GM19397 (cell line): ENCODE data around the gene ZNF669.
"Not testable (repeated sequence)": the region's sequence is repeated elsewhere in the genome, so short reads cannot be mapped to it uniquely, and the experiment has no call there.

Experiments
- ATAC-seq: cut with Tn5 transposase; IDR thresholded peaks from one replicate; pipeline ENCODE4 v1.9.1; 2021; ENCODE audit warnings: mild to moderate bottlenecking, moderate library complexity; ENCODE audit not compliant: unreplicated experiment

The ZNF669 gene

DNA sequence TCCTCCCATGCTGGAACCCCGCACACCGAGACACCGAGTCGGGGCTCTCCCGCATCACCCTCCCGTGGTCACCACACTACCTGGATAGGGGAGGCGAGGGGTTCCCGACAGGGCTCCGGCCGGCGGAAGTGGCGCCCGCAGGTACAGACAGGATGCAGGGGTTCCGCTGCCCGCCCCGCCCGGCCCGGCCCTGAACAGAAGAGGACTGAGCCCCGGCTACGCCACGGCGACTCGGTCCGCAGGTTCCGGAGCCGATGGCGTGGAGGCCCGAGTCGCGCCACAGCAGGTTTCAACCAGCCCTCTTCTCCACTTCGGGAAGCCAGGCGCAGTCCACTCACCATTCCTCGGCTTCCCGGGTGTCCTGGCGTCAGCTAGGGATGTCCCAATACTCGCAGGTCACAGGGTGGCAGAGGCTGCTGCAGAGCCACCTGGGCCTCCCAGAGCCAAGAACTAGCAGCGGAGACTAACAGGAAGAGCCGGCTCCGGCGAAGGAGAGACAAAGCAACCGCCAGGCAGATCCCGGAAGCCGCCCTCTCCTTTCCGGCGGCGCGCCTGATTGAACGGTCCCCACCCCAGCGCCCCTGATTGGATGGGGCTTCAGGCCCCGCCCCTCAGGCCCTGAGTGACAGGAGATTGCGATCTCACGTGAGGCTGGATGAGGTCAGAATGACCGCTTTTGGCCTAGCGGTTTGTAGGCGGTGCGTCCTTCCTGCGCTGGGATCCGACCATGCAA, at the start of gene ZNF669:
Gene ZNF669 (minus strand): TSS at position 498 of the 733 bp plus-strand sequence. CDS start 157 bp downstream, at position 341.
- peak; percentile 99 for ATAC-seq

DNA sequence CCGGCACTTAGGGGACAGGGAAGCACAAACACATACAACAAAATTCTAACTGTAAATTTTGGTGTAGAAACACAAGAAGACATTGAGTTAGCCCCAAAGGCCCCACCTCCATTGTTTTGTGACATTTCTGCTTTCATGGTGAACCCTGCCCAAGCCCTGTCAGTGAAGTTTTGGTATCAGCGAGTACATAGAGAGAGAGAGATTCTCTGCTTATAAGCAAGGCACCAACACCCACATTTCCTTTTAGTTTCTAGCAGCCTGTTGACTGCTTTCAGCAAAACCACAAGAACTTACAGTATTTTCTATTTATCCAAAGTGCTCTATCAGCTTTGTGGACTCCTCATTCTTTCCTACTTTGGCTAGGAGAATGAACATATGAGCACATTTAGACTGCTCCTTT, 43.6 kb upstream of the ZNF669 start:
- no peak for ATAC-seq

DNA sequence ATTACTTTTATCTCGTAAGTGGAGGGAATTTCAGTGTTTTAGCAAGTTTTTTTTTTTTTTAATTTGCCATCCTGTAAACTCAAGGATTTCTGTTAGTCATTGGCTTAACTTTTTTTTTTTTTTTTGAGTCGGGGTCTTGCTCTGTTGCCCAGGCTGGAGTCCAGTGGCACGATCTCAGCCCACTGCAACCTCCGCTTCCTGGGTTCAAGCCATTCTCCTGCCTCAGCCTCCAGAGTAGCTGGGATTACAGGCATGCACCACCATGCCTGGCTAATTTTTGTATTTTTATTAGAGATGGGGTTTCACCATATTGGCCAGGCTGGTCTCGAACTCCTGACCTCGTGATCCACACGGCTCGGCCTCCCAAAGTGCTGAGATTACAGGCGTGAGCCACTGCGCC, 43.0 kb upstream of the ZNF669 start:
- ATAC-seq: not testable (repeated sequence)

DNA sequence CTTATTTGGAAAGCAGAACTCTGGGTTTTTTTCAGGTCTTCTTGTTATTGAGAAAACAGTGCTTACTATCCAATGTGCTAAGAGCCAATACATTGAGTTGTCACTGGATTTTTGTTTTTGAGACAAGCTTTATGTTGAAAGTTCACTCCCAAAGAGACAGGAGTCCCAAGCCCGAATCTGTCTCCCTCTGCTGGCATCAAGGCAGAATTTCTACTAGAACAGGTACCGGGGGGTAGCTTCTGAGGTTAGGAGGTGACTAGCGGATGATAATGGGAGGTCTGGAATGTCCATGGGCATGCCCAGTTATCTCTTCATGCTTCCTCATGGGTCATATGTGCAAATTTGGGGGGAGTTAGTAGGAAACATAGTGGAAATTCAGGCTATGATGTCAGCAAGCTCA, 42.5 kb upstream of the ZNF669 start:
- ATAC-seq: no peak

DNA sequence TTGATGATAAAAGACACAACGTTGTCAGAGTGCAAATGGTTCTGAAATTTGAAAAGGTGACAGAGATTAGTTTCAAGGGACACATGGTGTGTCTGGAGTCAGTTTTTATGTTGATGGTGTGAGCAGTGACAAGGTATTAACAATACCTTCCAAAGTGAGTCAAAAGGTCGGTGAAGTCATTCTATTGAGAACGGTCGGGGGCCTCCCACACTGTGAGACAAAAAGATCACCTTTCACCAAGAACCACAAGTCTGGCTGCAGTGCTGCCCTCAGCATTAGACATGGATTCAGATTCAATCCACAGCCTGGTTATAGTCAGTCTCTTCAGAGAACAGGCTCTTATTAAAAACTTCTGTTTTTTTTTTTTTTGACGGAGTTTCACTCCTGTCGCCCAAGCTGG, 41.1 kb upstream of the ZNF669 start:
- no peak for ATAC-seq

DNA sequence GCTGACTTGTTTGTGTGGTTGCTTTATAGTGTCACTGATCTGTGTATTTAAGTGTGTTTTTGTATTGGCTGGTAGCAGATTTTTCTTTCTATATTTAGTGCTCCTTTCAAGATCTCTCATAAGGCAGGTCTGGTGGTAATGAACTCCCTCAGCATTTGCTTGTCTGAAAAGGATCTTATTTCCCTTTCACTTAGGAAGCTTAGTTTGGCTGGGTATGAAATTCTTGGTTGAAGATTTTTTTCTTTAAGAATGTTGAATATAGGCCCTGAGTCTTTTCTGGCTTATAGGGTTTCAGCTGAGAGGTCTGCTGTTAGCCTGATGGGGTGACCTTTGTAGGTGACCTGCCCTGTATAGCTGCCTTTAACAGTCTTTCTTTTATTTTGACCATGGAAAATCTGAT, 35.4 kb upstream of the ZNF669 start:
- not testable (repeated sequence) for ATAC-seq

DNA sequence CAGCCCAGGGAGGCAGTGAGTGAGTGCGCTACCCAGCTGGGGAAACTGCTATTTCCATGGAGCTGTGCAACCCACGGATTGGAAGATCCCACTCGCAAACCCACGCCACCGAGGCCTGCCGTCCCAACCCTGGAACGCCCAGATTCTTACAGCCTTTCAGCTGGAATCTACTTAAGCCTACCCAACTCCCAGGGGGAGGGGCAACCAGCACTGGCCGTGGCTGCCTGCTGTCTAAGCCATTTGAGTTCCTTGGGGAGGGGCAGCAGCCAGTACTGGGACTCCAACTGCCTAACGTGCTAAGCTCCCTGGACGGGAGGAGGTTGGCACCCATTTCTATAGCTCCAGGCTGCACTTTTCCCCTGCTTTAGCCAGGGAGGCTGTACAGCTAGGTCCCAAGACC, 27.1 kb upstream of the ZNF669 start:
- ATAC-seq: no peak

DNA sequence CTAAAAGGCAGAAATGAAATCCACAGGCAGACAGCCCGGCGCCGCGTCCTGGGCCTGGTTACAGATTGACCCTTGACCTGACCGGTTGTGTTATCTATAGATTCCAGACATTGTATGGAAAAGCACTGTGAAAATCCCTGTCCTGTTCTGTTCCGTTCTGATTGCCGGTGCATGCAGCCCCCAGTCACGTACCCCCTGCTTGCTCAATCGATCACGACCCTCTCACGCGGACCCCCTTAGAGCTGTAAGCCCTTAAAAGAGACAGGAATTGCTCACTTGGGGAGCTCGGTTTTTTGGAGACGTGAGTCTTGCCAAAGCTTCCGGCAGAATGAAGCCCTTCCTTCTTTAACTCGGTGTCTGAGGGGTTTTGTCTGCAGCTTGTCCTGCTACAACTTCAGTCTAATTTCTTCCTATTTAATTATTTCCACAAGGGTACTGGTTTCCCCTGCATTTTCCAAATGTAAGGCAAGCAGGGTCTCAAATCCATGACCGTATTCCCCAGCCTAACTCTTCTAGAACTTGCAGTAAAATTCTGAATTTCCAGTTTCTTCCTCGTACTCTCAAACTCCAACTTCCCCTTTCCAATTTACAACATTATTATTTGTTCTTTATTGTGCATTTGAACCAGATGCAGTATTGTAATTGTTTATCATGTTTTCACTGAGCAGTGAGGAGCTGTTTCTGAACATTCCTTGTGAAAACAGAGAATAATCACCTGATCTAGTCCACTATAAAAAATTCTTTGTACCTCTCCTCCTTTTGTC, 23.5 kb upstream of the ZNF669 start:
- ATAC-seq: not testable (repeated sequence)

DNA sequence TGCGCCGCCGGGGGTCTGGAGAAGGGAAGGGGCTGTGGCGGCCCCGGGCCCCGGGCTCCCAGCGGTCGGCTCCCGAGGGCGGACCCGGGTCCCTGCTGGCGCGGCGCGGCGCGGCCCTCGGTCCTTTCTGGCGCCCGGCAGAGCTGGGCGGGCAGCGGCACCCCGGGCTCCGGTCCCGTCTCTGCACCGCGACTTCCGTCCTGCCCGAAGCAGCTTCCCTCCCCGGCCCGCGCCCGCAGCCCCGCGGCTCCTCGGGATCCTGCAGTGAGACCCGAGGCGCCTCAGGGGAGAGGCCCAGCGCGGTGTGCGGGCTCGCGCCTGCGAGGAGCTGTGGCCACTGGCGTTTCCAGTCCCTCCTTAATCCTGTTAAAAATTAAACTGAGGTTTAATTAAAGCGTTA, 22.4 kb upstream of the ZNF669 start:
- peak; percentile 57 for ATAC-seq

DNA sequence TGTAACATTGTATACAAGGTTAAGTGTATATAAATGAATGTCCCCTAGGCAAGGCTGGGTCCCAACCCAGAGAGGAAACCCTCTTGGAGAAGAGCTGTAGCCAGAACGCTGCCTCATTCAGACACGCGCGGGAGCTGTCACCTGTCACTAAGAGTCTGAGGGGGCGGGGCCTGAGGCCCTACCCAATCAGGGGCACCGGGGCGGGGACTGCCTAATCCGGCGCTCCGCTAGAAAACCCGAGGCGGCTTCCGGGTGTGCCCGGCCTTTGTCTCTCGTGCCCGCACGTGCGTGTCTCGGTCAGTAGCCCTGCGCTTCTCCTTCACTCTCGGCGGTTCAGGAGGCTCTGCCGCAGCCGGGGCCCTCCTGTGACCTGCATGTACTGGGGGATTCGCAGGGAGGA, 22.0 kb upstream of the ZNF669 start:
- ATAC-seq: peak; percentile 99

DNA sequence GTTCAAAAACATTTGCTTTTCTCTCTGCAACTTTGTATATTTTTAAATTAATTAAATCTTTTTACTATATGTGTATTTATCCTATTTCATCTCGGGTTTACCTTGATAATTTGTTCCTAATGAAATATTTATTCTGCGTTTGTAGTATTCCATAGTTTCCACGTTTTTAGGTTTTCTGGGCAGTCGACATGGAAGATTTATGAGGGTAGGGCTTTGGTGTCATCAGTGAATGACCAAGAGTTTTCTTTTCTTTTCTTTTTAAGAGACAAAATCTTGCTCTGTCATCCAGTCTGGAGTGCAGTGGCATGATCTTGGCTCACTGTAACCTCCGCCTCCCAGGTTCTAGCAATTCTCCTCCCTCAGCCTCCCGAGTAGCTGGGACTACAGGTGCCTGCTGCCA, 17.2 kb upstream of the ZNF669 start:
- ATAC-seq: no peak

DNA sequence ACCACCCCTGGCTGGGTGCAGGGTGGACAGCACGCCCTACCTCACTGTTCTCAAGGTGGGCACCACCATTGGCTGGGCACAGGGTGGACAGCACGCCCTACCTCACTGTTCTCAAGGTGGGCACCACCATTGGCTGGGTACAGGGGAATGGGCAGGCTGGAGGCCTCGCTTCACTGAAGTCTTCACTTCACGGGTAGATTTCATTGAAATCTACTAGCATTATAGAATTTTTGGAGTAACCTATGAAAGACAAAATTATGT, 16.2 kb upstream of the ZNF669 start:
- not testable (repeated sequence) for ATAC-seq

DNA sequence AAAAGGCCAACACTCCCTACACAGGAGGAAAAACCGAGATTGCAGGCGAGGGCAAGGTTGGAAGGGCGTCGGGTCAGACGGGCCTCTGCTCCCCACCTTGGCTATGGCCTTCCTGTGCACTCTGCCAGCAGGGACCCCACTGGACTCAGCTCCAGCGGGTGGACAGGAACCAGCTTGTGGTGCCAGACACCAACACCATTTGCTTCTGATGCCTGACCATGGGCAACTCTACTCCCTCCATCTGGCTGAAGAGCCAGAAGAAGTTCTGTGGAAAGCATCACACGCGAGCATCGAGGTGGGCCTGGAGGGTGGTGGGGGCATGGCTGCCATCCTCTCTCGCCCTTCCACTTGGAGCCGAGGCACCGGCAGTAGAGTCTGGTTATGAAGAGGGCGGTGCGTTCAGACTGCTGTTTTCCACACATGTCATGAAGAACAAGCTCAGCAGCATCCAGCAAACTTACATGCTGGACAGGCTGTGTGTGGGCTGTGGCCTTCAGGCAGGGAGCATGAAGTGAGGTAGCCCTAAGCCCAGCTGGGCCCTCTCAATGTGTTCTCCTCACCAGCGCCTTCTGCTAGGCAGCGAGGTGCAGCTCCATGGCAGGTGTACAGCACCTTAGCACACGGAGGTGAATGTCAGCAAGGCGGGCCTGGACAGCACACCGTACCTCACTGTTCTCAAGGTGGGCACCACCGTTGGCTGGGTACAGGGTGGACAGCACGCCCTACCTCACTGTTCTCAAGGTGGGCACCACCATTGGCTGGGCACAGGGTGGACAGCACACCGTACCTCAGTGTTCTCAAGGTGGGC, 15.6 kb upstream of the ZNF669 start:
- ATAC-seq: no peak

DNA sequence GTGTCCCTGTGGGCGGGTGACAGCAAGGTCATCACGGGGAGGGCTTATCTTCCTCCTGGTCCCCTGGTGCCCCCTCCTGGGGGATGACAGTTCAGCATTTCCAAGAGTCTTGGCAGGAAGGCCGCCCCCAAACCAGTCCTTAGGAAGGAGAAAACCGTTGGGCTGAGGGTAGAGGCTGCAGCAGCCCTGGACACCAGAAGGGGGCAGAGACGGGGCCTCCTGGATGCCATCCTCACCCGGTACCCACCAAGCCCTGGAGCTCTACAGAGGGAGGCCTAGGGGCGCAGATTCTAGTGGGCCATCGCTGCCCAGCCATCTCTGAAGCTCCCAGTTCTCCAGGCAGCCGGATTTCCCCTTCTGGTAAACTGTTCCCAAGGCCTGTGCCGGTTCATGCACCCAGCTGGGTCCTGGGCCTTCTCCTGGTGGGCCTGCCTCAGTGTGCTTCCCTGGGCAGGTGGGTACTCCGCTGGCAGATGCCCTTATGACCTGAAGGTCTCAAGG, 14.8 kb upstream of the ZNF669 start:
- ATAC-seq: no peak

DNA sequence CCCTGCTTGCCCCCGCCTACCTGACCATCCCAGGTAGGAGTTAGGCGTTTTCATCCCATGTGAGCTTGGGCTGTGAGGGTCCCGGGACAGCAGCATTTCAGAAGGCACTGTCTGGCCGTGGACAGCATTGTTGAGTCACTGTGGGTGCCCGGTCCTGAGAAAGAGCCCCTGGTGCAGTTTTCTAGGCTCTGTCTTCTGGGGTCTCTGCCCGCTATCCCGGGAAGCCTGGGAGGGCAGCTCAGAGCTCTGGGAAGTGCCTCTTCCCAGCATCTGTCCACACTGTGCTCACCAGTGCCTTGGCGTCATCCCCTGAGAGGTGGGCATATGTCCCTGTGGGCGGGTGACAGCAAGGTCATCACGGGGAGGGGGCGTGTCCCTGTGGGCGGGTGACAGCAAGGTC, 11.4 kb upstream of the ZNF669 start:
- no peak for ATAC-seq

DNA sequence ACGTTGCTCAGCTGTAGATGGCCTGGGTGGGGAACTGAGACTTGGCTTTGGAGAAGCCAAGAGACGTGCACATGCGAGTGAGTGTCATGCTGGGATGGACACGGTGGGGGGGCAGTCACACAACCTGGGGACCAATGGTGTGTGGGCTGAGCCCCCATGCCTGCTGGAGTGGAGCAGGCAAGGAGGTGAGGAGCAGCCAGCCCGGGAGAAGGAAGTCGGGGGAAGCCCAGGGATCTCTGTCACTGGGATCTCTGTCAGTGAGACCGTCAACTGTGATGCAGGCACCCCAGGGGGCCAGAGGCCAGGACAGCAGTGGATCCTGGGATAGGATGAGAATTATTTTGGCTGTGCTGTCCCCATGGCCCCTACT, 11.0 kb upstream of the ZNF669 start:
- no peak for ATAC-seq

DNA sequence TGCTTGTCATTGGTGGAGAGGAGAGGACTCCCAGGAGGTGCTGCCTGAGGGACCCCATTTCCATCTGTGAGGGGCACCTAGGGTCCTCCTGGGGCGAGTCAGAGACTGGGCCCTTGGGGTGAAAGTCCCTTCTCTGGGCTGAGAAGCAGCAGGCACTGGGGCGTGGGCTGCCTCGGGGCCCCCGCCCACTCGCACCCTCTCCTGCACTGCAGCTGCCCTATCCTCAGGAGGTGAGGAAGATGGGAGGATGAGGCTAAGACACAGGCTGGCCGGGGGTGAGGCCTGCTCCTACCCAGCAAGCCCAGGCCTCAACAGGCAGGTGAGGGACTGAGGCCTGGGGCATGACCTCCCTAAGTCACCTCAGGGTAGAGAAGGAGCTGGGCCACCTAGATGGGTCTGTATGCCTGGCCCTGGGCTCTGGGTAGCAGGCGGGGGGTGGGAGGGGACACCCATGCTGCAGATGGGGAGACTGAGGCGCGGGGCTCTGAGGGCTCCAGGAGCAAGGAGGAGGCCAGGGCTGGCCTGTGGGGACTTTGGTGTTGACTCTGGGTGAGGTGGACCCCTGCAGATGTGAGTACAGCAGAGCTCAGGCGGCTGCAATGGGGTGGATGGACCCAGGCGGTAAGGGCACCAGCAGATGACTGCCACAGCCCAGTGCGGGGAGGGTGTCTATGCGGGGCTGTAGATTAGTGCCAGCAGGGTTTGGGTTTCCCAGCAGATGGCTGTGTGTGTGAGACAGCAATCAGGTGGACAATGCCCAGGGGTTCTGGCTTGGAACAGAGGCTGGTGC, 10.4 kb upstream of the ZNF669 start:
- no peak for ATAC-seq

DNA sequence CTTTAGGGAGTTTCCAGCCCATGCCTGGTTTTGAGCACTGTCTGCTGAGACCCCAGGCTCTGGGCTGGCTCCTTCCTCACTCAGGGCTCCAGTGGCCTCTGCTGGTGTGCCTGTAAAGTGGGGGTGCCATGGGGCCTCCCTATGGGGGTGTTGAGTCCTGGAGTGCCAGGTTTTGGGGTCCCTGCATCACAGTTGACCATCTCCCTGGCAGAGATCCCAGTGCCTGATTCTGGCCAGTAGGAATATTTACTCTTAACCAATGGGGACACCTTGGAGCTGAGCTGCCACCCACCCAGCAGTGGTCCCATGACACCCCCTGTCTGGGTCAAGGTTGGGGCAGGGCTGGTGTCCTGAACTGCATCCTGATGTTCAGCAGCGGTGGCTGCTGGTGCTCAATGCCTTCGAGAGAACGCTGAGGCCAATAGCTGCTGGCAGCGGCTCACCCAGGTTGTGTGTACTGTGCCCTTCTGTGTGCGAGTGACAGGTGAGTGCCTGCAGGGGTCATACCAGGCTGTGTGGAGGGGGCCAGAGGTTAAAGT, 9.6 kb upstream of the ZNF669 start:
- ATAC-seq: no peak

DNA sequence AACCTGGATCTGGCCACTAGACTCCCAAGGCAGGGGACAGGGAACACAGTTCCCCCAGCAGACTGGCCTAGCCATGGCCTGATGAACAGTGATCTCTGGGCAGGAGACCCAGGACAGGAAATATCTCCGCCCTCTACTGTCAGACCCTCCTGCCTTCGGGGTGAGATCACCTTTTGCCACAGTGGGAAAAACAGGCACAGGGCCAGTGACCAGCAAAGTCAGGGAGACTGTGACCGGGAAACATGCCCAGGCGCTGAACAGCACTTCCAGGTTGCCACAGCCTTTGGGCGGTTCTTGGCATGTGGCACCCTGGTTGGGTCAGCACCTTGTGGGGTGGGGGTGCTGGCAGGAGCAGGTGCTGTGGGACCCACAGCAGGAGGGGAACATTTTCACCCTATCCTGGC, 8.9 kb upstream of the ZNF669 start:
- ATAC-seq: no peak

DNA sequence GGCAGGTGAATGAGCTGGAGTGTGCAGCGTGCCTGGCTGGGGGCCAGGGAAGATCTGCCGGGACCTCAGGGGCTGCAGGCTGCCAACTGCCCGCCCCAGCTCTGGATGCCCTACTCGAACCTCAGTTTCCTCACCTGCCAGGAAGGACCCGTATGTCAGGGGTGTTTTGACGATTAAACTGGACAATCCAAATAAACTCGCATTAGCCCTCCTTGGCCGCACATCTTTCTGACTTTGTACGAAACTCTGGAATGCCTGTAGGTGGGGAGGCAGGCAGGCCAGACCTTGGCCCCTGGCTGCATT, 8.3 kb upstream of the ZNF669 start:
- no peak for ATAC-seq
